Measurements from ENCODE around the gene KCNH2.
"Not testable (repeated sequence)": the region's sequence is repeated elsewhere in the genome, so short reads cannot be mapped to it uniquely, and the experiment has no call there.

KCNH2 gene

GRCh38 chr7:151013356-151013732 lies 35.2 kb upstream of the KCNH2 start:
- H3K27ac ChIP-seq, result no peak overlapping the region
- DNase-seq (ENCODE audit: low read depth, low spot score), result no peak

- no peak overlapping the region for H3K27ac ChIP-seq
- no peak for DNase-seq (ENCODE audit: low read depth, low spot score)
These were observed 34.8 kb upstream of the KCNH2 start for GRCh38 chr7:151012911-151013347.

- DNase-seq (ENCODE audit: low read depth, low spot score), result no peak
- H3K27ac ChIP-seq, result no peak overlapping the region
These were observed 34.0 kb upstream of the KCNH2 start for GRCh38 chr7:151012031-151012692.

GRCh38 chr7:151011616-151012015 lies 33.5 kb upstream of the KCNH2 start:
- H3K27ac ChIP-seq; DNase-seq (ENCODE audit: low read depth, low spot score): not testable (repeated sequence)

GRCh38 chr7:151011097-151011409 lies 32.9 kb upstream of the KCNH2 start:
- no peak overlapping the region for H3K27ac ChIP-seq
- DNase-seq (ENCODE audit: low read depth, low spot score), result no peak

GRCh38 chr7:151010307-151011096 lies 32.4 kb upstream of the KCNH2 start:
- no peak overlapping the region for H3K27ac ChIP-seq
- DNase-seq (ENCODE audit: low read depth, low spot score), result no peak

GRCh38 chr7:151010037-151010306 lies 31.9 kb upstream of the KCNH2 start:
- no peak overlapping the region for H3K27ac ChIP-seq
- DNase-seq (ENCODE audit: low read depth, low spot score), result no peak

- no peak for DNase-seq (ENCODE audit: low read depth, low spot score)
- no peak overlapping the region for H3K27ac ChIP-seq
These were observed 31.4 kb upstream of the KCNH2 start for GRCh38 chr7:151009327-151010036.

GRCh38 chr7:151008511-151009323 lies 30.6 kb upstream of the KCNH2 start:
- DNase-seq (ENCODE audit: low read depth, low spot score), result no peak
- no peak overlapping the region for H3K27ac ChIP-seq

GRCh38 chr7:151008143-151008510 lies 30.0 kb upstream of the KCNH2 start:
- no peak for DNase-seq (ENCODE audit: low read depth, low spot score)
- no peak overlapping the region for H3K27ac ChIP-seq

GRCh38 chr7:151007469-151007898 lies 29.4 kb upstream of the KCNH2 start:
- H3K27ac ChIP-seq, result no peak overlapping the region
- DNase-seq (ENCODE audit: low read depth, low spot score), result no peak

- H3K27ac ChIP-seq, result no peak overlapping the region
- DNase-seq (ENCODE audit: low read depth, low spot score), result no peak
These were observed 28.6 kb upstream of the KCNH2 start for GRCh38 chr7:151006590-151007300.

- no peak for DNase-seq (ENCODE audit: low read depth, low spot score)
- H3K27ac ChIP-seq, result no peak overlapping the region
These were observed 27.4 kb upstream of the KCNH2 start for GRCh38 chr7:151005566-151005965.

GRCh38 chr7:151003572-151003971 lies 25.5 kb upstream of the KCNH2 start:
- H3K27ac ChIP-seq, result no peak overlapping the region
- DNase-seq (ENCODE audit: low read depth, low spot score), result no peak

GRCh38 chr7:151001546-151001945 lies 23.4 kb upstream of the KCNH2 start:
- H3K27ac ChIP-seq, result no peak overlapping the region
- DNase-seq (ENCODE audit: low read depth, low spot score), result no peak

- H3K27ac ChIP-seq, result no peak overlapping the region
- no peak for DNase-seq (ENCODE audit: low read depth, low spot score)
These were observed 22.9 kb upstream of the KCNH2 start for GRCh38 chr7:151000897-151001495.

- no peak overlapping the region for H3K27ac ChIP-seq
- no peak for DNase-seq (ENCODE audit: low read depth, low spot score)
These were observed 21.5 kb upstream of the KCNH2 start for GRCh38 chr7:150999497-151000230.

GRCh38 chr7:150999001-150999400 lies 20.9 kb upstream of the KCNH2 start:
- no peak for DNase-seq (ENCODE audit: low read depth, low spot score)
- H3K27ac ChIP-seq, result no peak overlapping the region

GRCh38 chr7:150998341-150998740 lies 20.2 kb upstream of the KCNH2 start:
- no peak for DNase-seq (ENCODE audit: low read depth, low spot score)
- H3K27ac ChIP-seq, result no peak overlapping the region
